Type B pancreatic cell (in vitro differentiated cells): ENCODE data around the gene PDE3A. TPM values are rescaled to one million over a fixed set of nuclear protein-coding genes. Genes with fewer than 3 reads are reported as not detected.
A peak's percentile ranks its signal among the peaks of the same experiment; 100 is the strongest.

ENCODE experiments used
- DNase-seq: peaks from one replicate; pipeline ENCODE4 v3.0.0; 2021; ENCODE audit warnings: mixed read lengths; ENCODE audit not compliant: unreplicated experiment; ENCODE audit errors: extremely low spot score
- H3K27ac Mint-ChIP-seq: 2 replicates; pipeline ENCODE4 v1.8.0; 2021; ENCODE audit warnings: mild to moderate bottlenecking, mixed read lengths
- H3K27me3 Mint-ChIP-seq: 2 replicates; pipeline ENCODE4 v1.8.0; 2021; ENCODE audit warnings: mixed read lengths
- H3K36me3 Mint-ChIP-seq: 2 replicates; pipeline ENCODE4 v1.8.0; 2021; ENCODE audit warnings: mixed read lengths
- H3K4me1 Mint-ChIP-seq: one replicate; pipeline ENCODE4 v1.8.0; 2021; ENCODE audit warnings: mixed read lengths; ENCODE audit not compliant: unreplicated experiment
- H3K4me3 Mint-ChIP-seq: 2 replicates; pipeline ENCODE4 v1.8.0; 2021; ENCODE audit warnings: mild to moderate bottlenecking, mixed read lengths
- H3K9me3 Mint-ChIP-seq: 2 replicates; pipeline ENCODE4 v1.8.0; 2021; ENCODE audit warnings: mixed read lengths
- CTCF ChIP-seq: fragments of 200-600 bp; sonication (generic); conservative IDR thresholded peaks from 2 replicates; pipeline ENCODE4 v1.5.0; 2021; ENCODE audit warnings: antibody characterized with exemption, mild to moderate bottlenecking
- total RNA-seq: library from RNA; stranded (reverse); gene quantifications from 2 replicates; pipeline ENCODE4 v1.2.1, GENCODE V29; 2021; ENCODE audit warnings: low replicate concordance

Gene PDE3A
- total RNA-seq, 1 donor from 2014 or later = 19.7 TPM

- Mint-ChIP-seq H3K9me3 (no peaks in the 10 kb centered on the region), H3K4me1 (no peaks in the 10 kb centered on the region), H3K27me3 (no peaks in the 10 kb centered on the region), H3K4me3 (no peak overlapping the region), H3K27ac (no peak overlapping the region), H3K36me3 (peaks cover 3% of the 10 kb centered on the region)
- no peak for DNase-seq
- TF ChIP-seq CTCF = no peak
Measured at GRCh38 chr12:20356048-20356447, 12.3 kb upstream of the PDE3A start.

GRCh38 chr12:20360407-20360806 lies 7.9 kb upstream of the PDE3A start:
- no peak for TF ChIP-seq CTCF
- H3K27ac Mint-ChIP-seq = no peak overlapping the region
- H3K27me3 Mint-ChIP-seq = peaks cover 7% of the 10 kb centered on the region
- DNase-seq = no peak
- H3K9me3 Mint-ChIP-seq = no peaks in the 10 kb centered on the region
- H3K36me3 Mint-ChIP-seq = no peaks in the 10 kb centered on the region
- no peak overlapping the region for H3K4me3 Mint-ChIP-seq
- no peaks in the 10 kb centered on the region for H3K4me1 Mint-ChIP-seq

- Mint-ChIP-seq H3K4me3 (no peak overlapping the region), H3K36me3 (no peaks in the 10 kb centered on the region), H3K27me3 (peaks cover 15% of the 10 kb centered on the region), H3K9me3 (no peaks in the 10 kb centered on the region), H3K27ac (no peak overlapping the region), H3K4me1 (no peaks in the 10 kb centered on the region)
- no peak for TF ChIP-seq CTCF
- no peak for DNase-seq
Measured at GRCh38 chr12:20361416-20361815, 6.9 kb upstream of the PDE3A start.

- DNase-seq = no peak
- no peak overlapping the region for H3K27ac Mint-ChIP-seq
- H3K4me1 Mint-ChIP-seq = peaks cover 12% of the 10 kb centered on the region
- H3K36me3 Mint-ChIP-seq = no peaks in the 10 kb centered on the region
- peaks cover 37% of the 10 kb centered on the region for H3K27me3 Mint-ChIP-seq
- no peaks in the 10 kb centered on the region for H3K9me3 Mint-ChIP-seq
- TF ChIP-seq CTCF = no peak
- H3K4me3 Mint-ChIP-seq = no peak overlapping the region
Measured at GRCh38 chr12:20364501-20364900, 3.8 kb upstream of the PDE3A start.

- Mint-ChIP-seq H3K36me3 (no peaks in the 10 kb centered on the region), H3K27ac (no peak overlapping the region), H3K27me3 (peaks cover 56% of the 10 kb centered on the region), H3K4me1 (peaks cover 15% of the 10 kb centered on the region), H3K4me3 (peak overlapping the region; percentile 95), H3K9me3 (no peaks in the 10 kb centered on the region)
- no peak for TF ChIP-seq CTCF
- DNase-seq = no peak
Measured at GRCh38 chr12:20366776-20367409, 1.4 kb upstream of the PDE3A start.
